Measurements from ENCODE around the gene NUTM2B. TPM values are rescaled to one million over a fixed set of nuclear protein-coding genes. Genes with fewer than 3 reads are reported as not detected.
"Not testable (repeated sequence)": the region's sequence is repeated elsewhere in the genome, so short reads cannot be mapped to it uniquely, and the experiment has no call there.

Gene NUTM2B
- total and polyA plus RNA-seq, 2 of the 13 experiments (the other 11 are each of a cell fraction or from before 2014, with no cell fraction given), result 0.16 to 0.27 TPM

GRCh38 chr10:79758297-79758993 is 55.4 kb downstream of the NUTM2B start:
- H3K4me3 ChIP-seq (replicated peaks in 1 of 3; ENCODE audit: insufficient read depth in 1 of 3, low read depth in 2 of 3, low read length in 3 of 3); H3K79me2 ChIP-seq (ENCODE audit: insufficient read depth, low read length); H3K4me2 ChIP-seq (ENCODE audit: low read depth, low read length); H3K36me3 ChIP-seq (replicated peaks in 1 of 2; ENCODE audit: control insufficient read depth in 1 of 2, insufficient read depth in 2 of 2, low read length in 2 of 2); H2AFZ ChIP-seq (ENCODE audit: low read length); H3K9me3 ChIP-seq (ENCODE audit: low read length); CTCF ChIA-PET (ENCODE audit: low intra/inter-chr PET ratio, low total read pairs); intact Hi-C loops (cut with micrococcal nuclease; ENCODE audit: unreplicated experiment); H3K27ac ChIP-seq (ENCODE audit: extremely low read length, insufficient read depth, low read length); in situ Hi-C loops (cut with HindIII; ENCODE audit: extremely low pct_ligation_motif_present, low pct_unique_long_range_greater_than_20kb); H4K20me1 ChIP-seq (ENCODE audit: insufficient read depth, low read length); H3K27me3 ChIP-seq (ENCODE audit: control insufficient read depth in 1 of 2, insufficient read depth in 2 of 2, low read length in 2 of 2); POLR2A ChIA-PET; H3K9ac ChIP-seq (ENCODE audit: insufficient read depth, low read depth, low read length); BruUV-seq (replicated peaks); H3K4me1 ChIP-seq (ENCODE audit: insufficient read depth, low read length); FAIRE-seq: not testable (repeated sequence)
- WGBS (ENCODE audit: low lambda C conversion rate), result 97% methylated on average over 3 of the region's 3 CpGs
- TF ChIP-seq CTCF (CRISPR knock-in tag; IDR thresholded peaks at IDR 0.05), result peak; percentile 34
- ATAC-seq (peak; percentile 75), DNase-seq (ENCODE audit: low spot score) (peak; percentile 6)

Other genes starting within 250 kb of the NUTM2B start
- 0.14 and 0.22 TPM in 2 replicates for gene EIF5AL1, start 190.7 kb upstream of the NUTM2B start, total RNA-seq (2016; rRNA removed; fragmentation: Illumina TruSeq; extraction: Trizol)
- gene EIF5AL1, start 190.7 kb upstream of the NUTM2B start, polyA plus RNA-seq (2011; rRNA removed), result 0.34 and 0.50 TPM in 2 replicates
- not detected in 2 replicates for gene SFTPA2, start 142.8 kb upstream of the NUTM2B start, total RNA-seq (2016; rRNA removed; fragmentation: Illumina TruSeq; extraction: Trizol)
- 0.04 and 0.07 TPM in 2 replicates for gene SFTPA2, start 142.8 kb upstream of the NUTM2B start, polyA plus RNA-seq (2011; rRNA removed)
- not detected in 2 replicates for gene SFTPA1, start 92.3 kb upstream of the NUTM2B start, total RNA-seq (2016; rRNA removed; fragmentation: Illumina TruSeq; extraction: Trizol)
- not detected in 2 replicates for gene SFTPA1, start 92.3 kb upstream of the NUTM2B start, polyA plus RNA-seq (2011; rRNA removed)
- gene NUTM2E, start 123.5 kb downstream of the NUTM2B start, total RNA-seq (2016; rRNA removed; fragmentation: Illumina TruSeq; extraction: Trizol), result 0.07 TPM in 1 of 2 replicates, not detected in the other
- gene NUTM2E, start 123.5 kb downstream of the NUTM2B start, polyA plus RNA-seq (2011; rRNA removed), result not detected in 2 replicates
- not detected in 2 replicates for gene SFTPD, start 245.9 kb downstream of the NUTM2B start, total RNA-seq (2016; rRNA removed; fragmentation: Illumina TruSeq; extraction: Trizol)
- not detected in 2 replicates for gene SFTPD, start 245.9 kb downstream of the NUTM2B start, polyA plus RNA-seq (2011; rRNA removed)

All from HepG2 (cell line).